Measurements from ENCODE around the gene OCLN.
"Not testable (repeated sequence)": the region's sequence is repeated elsewhere in the genome, so short reads cannot be mapped to it uniquely, and the experiment has no call there.

Gene OCLN

GRCh38 chr5:69531406-69531801 is 38.8 kb downstream of the OCLN start:
- no peak for DNase-seq

GRCh38 chr5:69537911-69538310 is 45.3 kb downstream of the OCLN start:
- not testable (repeated sequence) for DNase-seq

DNA sequence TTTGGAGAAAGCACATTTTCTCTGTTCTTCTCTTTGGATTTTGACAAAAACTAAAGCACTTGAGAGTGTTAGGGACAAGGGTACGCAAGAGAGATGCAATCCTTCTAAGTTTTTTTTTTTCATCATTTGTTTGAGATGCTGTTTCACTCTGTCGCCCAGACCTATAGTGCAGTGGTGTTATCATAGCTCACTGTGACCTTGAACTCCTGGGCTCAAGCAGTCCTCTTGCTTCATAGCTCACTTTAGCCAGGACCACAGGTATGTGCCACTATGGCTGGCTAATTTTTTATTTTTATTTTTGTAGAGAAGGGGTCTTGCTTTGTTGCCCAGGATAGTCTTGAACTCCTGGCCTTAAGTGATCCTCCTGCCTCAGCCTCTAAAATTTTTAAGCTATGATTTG is 46.1 kb downstream of the OCLN start:
- not testable (repeated sequence) for DNase-seq

DNA sequence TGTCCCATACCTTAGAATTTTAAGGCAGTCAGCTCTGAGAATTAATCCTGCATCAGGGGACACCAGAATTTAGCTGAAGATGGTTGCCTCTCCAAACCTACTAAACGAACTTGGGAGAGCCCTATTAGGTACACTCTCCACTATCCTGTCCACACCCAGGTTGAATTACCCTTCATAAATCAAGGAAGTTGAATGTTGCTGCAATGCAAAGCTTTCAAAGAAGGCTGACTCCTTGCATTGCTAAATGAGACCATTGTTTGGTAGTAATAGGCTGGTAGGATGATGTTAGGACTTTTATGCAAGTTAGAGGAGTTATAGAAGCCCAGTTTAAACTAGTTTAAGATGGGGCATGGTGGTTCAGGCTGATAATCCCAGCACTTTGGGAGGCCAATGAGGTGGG is 48.8 kb downstream of the OCLN start:
- DNase-seq, result not testable (repeated sequence)

GRCh38 chr5:69542838-69543618 is 50.4 kb downstream of the OCLN start:
- not testable (repeated sequence) for DNase-seq

GRCh38 chr5:69544602-69545001 is 52.0 kb downstream of the OCLN start:
- not testable (repeated sequence) for DNase-seq

DNA sequence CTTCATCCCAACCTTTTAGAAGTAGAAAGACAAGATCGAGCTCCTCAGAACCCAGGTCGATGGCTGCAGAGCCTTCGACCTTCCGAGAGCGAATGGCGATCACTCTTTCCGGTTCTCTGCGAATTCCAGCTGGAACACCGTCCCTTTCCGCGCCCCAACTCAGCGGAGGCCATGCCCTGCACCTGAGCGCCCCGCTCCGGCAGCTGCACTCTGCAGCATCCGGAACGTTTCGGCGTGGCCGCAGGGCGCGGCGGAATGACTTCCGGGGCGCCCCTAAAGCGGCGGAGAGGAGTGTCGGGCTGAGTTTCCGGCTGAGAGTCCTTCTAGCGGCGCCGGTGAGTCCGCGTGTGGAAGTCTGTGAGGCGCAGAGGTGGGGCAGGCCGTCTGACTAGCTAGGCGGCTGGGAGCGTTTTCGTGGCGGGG is 67.3 kb downstream of the OCLN start, which contains the start of gene GTF2H2C:
GTF2H2C (plus strand) TSS at position 284 of the 423 bp plus-strand sequence. CDS start 4,942 bp downstream, outside the sequence.
- not testable (repeated sequence) for DNase-seq

DNA sequence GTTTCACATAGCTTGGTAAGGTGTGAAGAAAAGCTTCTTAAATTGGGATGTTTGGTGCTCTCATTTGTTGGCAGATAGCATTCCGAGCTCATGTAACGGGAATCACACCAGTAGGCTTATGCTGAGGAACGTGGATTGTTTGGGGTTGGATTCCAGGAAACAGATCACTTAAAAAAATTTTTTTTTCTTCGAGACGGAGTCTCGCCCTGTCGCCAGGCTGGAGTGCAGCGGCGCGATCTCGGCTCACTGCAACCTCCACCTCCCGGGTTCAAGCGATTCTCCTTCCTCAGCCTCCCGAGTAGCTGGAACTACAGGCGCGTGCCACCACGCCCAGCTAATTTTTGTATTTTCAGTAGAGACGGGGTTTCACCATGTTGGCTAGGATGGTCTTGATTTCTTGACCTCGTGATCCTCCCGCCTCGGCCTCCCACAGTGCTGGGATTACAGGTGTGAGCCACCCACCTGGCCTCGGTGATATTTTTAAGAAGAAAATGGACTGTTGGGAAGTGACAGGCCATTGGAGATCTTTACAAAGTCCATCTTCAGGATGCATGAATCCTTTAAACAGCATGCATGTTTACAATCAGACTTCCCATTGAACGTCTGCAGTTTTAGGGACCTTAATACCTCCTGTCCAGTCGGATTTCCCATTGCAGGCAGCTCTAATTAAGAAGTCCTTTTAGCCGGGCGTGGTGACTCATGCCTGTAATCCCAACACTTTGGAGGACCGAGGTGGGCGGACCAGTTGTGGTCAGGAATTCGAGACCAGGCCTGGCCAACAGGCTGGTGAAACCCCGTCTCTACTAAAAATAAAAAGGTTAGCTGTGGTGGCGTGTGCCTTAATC is 68.2 kb downstream of the OCLN start:
- not testable (repeated sequence) for DNase-seq

DNA sequence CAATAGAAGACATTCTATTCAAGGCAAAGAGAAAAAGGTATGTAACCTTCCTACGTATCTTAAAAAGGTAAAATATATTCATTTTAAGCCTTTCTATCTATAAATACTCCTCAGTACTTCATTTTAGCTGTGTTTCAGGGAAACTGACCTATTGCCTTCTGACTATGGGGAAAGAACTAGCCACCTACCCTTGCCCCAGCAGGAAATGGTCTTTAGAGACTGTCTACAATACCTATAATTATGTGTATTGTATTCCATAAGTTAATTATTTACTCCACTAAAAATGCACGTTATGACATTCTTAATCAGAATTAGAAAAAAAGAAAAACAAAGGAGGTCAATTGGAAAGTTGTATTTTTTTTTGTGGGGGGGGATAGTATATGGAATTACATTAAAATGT is 73.6 kb downstream of the OCLN start:
- not testable (repeated sequence) for DNase-seq

DNA sequence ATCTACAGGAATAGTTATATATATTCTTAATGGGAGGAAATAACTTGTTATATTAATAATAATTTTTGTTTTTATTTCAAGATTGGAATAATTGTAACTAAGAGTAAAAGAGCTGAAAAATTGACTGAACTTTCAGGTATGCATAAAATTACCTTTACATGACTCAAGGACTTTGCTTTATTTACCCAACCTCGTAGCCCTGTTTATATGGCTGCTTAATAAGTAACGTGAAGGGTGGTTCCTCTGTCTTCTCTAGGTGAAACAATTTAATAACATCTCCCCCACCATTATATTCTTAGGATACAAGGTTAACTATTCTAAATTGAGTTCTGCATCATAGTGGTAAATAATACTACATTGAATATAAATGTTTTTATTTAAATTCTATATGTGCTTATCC is 75.5 kb downstream of the OCLN start:
- not testable (repeated sequence) for DNase-seq

DNA sequence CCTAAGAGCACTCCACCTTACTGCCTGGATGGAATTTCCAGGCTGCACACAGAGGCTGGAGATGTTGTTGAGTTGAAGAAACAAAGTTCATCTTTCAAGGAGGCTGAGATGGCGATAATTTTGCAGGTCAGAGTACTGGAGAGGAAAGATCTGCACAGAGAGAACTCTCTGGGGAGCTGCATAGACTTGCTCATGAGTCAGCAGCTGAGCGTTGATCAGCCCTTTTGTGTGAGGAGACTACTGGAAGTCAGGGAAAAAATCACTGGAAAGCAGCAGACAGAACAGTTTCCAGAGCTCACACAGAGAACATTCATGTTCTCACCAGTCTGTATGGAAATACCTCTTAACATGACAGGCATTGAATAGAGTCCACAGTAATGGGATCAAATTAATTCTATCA is 90.8 kb downstream of the OCLN start:
- not testable (repeated sequence) for DNase-seq

GRCh38 chr5:69596114-69596840 is 103.7 kb downstream of the OCLN start:
- not testable (repeated sequence) for DNase-seq

DNA sequence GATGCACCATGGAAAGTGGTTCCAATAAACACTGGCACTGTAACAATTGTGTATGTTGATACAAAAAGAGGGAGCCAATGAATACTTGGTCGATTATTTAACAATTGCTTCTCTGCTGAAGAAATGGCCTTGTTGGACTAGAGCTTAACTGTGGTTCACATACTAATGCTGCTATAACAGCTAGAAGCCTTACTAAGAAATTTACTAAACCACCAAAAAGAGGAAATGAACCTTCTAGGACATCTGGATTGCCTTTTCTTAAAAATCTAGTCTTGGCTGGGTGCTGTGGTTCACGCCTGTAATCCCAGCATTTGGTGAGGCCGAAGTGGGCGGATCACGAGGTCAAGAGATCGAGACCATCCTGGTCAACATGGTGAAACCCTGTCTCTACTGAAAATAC is 109.4 kb downstream of the OCLN start:
- DNase-seq, result not testable (repeated sequence)

GRCh38 chr5:69606839-69607238 is 114.2 kb downstream of the OCLN start:
- not testable (repeated sequence) for DNase-seq

All from NCI-H510A (cell line).